Myocyte (in vitro differentiated cells): ENCODE data around the gene NPIPA7. TPM values are rescaled to one million over a fixed set of nuclear protein-coding genes. Genes with fewer than 3 reads are reported as not detected.
"Not testable (repeated sequence)": the region's sequence is repeated elsewhere in the genome, so short reads cannot be mapped to it uniquely, and the experiment has no call there.

Source experiments
- DNase-seq: peaks from one replicate; pipeline ENCODE4 v3.0.0-alpha.2; 2012; ENCODE audit warnings: low read depth
- microRNA-seq: library from miRNA; unstranded; fragments of <30 nt; microRNA quantifications from one replicate; pipeline ENCODE4, GENCODE V29; 2016
- total RNA-seq: library from RNA; depleted of rRNA; stranded (reverse); fragments of >200 nt; gene quantifications from 2 replicates; pipeline ENCODE4 v1.2.3, GENCODE V29; 2014

The NPIPA7 gene
- total RNA-seq, 1 donor from 2014 or later: 6.7 TPM

DNA sequence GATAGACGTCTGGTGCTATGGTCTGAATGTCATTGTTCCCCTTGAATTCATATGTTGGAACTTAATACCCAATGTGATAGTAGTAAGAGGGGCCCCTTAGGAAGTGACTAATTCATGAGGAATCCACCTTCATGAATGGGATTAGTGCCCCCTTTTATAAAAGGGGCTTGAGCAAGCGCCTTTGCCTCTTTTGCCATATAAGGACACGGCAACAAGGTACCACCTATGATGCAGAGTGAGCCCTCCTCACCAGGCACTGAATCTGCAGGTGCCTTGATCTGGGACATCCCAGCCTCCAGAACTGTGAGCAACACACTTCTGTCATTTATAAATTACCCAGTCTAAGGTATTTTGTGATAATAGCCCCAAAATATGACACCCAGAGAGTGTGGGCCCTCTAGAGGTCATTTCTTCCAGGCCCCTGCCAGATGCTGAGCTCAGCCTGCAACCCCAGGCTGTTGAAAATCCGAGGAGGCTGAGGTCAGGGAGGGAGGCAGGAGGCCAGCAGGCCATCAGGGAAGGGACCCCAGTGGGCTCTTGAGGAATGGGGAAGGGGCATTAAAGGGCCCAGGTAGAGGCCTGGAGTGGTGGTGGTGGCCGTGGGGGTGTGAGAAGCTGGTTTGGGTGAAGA, 39.1 kb downstream of the NPIPA7 start:
- DNase-seq: not testable (repeated sequence)

DNA sequence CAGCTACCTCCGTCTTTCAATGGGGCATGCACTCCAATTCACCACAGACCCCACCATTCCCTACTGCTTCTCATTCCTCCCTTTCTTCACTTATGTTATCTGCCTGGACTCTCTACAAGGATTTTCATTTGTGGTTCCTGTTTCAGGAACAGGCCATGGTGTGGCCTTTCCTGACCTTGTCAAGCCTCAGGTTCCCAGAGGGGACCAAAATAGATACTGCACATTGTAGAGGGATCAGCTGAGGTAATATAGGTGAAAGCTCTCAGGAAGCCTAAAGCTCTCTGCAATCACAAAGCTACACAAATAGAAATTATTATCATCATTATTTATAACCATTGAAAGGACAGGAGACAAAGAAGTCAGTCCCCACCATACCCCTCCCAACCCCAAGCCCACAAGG, 41.6 kb downstream of the NPIPA7 start:
- DNase-seq: not testable (repeated sequence)

DNA sequence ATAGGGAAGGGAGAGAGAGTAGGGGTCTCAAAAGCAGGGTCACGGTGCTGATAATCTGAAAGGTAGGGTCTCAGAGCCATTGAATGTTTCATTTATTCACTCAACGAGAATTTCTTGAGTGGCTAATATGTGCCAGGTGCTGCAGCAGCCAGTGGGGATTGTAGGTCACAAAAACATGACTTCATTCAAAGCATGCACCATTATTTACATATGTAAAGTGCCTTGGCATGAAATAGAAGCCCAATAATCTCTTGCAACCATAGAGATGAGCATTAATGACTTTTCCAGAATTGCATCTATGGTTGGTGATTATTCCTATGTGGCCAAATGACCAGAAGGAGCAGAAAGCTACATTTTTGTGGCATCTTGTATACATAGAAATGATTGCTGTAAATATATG, 46.2 kb downstream of the NPIPA7 start:
- not testable (repeated sequence) for DNase-seq

GRCh38 chr16:16431135-16431534, 52.2 kb downstream of the NPIPA7 start:
- DNase-seq: not testable (repeated sequence)

DNA sequence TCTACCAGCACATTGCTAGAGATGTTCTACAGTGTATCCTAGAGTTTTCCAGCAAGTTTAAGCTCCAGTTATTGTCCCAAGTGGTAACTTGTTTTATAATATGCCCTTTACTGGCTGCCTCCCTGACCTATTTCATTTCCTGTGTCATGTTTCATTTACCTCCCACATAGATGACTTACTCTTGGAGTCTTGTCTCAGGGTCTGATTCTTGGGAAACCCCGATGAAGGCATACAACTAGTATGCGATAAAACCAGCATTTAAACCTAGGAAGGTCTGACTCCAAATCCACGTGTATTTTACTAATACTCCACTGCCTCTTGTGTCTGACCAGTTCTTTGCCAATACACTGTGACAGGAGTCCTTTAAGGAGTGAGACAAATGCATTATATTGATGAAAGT, 55.8 kb downstream of the NPIPA7 start:
- DNase-seq: not testable (repeated sequence)

DNA sequence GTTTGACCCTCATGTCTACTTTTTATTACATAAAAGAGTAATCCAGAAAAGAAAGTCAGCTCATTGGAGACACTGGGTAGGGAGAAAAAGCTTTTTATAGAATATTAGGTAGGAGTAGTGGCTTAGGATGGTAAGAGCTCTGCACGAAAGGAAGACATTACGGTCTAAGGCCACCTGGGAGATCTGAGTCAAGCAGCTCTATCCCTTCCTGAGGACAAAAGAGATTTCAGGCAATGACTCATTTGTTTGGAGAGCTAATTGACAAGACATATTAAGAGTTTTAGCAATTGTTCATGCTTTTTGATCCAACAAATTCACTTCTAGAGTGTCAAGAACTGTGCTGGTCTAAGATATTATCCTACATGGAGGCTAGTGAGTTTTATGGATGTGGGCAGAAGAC, 62.5 kb downstream of the NPIPA7 start:
- DNase-seq: not testable (repeated sequence)

Small RNA genes lying within 50 kb of the gene (microRNA-seq; reads per million reads assigned to microRNA genes)
- gene MIR6511A3 (not detected), gene MIR6770-2 (not detected)

Other genes with a start within 250 kb of the NPIPA7 start
- gene ABCC6, start 155.6 kb upstream of the NPIPA7 start, total RNA-seq: 0.10 and 0.43 TPM in 2 replicates
- gene NOMO3, start 146.6 kb upstream of the NPIPA7 start, total RNA-seq: 80.5 and 93.1 TPM in 2 replicates